ENCODE results near the gene GMDS.
"Not testable (repeated sequence)": the region's sequence is repeated elsewhere in the genome, so short reads cannot be mapped to it uniquely, and the experiment has no call there.

Gene GMDS

GRCh38 chr6:1697688-1698351 lies 547.6 kb downstream of the GMDS start:
- no peak for DNase-seq

DNA sequence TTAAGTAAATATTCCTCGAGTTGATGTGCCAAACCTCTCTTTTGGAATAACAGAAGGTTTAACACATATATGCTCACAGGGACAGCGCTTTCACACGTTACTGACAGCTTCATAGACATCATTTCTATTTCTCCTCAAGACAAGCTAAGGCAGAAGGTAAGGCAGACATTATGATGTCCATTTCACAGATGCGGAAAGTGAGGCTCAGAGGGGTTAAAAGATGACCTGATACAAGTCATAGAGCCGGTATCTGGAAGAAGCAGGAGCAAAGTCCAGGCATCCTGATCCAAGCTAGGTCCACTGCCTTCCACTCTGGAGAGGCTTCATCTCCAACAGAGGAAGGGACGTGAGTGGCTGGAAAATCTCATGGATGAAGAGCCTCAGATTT lies 548.9 kb downstream of the GMDS start:
- DNase-seq = no peak

GRCh38 chr6:1695546-1696462 lies 549.6 kb downstream of the GMDS start:
- DNase-seq = no peak

GRCh38 chr6:1691828-1692227 lies 553.6 kb downstream of the GMDS start:
- not testable (repeated sequence) for DNase-seq

- DNase-seq = not testable (repeated sequence)
Measured at GRCh38 chr6:1690656-1691055, 554.7 kb downstream of the GMDS start.

DNA sequence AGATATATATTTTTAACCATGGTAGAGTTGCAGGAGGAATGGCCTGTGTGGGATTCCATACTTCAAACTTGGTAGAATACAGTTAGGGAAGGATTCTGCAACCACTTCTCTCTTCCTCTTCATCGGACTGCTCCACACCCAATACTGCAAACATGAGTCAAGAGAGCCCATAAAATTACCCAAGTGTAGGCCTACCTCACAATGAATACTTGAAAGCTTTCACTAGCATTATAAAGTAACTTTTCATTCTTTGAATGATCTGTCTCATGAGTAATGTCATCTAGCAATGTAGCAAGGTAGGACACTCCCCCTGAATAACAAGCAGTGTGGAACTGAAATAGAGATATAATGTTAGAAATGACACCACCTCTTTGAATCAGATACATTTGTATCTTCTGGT lies 556.3 kb downstream of the GMDS start:
- DNase-seq = no peak

DNA sequence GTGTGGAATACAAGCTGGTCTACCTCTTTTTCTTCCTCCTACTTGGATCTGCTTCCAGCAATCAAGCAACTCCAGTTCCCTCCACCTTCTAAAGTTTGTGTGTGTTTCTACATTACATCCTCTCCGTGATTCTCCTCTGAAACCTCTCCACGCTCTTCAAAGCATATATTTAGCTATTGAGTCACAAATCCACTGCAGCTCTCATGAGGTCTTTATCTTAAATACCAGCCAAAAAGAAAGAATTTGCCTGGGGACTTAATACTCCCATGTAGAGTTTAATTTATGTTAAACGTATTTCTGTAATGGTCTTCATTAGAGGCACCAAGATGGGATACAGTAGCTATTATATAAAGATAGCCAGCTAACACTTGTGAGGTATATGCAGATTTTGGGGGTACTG lies 557.0 kb downstream of the GMDS start:
- DNase-seq = no peak

- DNase-seq = no peak
Measured at GRCh38 chr6:1687402-1687801, 558.0 kb downstream of the GMDS start.

DNA sequence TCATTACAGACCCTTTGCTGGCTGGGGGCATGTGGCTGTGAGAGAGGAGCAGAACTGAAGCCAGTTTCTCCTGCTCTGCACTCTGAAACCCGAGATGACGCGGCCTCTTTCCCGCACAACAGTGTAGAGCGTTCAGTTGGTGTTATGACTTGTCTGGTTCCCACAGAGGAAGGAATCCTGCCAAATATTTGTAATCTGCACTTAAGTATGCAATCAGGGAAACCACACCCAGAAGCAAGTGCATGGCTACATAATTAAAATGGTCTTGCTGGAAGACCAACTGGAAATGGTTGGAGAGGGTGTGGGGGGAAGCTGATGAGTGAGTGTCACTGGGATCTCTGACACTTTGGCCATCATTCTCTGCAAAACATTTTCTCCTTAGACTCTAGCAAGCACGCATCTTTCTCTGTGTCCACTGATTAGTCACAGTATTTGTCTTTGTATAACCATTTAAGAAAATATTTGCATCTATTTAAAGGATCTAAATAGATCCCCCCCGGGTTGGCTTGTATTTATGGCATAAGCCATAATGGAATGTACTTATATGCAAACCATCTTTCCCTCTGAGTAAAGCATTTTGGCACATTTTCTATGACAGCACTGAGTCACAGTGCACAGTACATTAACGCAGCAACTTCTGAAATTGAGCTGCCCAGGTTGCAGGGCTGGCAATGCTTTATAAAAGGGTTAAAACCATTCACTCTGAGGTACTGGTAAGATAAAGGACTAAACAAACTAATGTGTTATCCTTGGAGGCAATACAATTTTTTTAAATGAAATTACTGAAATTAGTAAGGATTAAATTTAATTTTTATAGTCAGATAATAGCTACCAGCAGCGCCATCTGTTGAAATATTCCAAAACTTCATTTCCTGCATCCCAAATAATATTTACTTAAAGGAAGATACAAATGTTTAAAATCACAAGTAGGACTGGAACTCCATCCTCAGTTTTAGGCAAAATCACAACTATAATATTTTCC lies 559.0 kb downstream of the GMDS start:
- DNase-seq = no peak

GRCh38 chr6:1679688-1680068 lies 565.7 kb downstream of the GMDS start:
- no peak for DNase-seq

GRCh38 chr6:1679031-1679687 lies 566.2 kb downstream of the GMDS start:
- DNase-seq = no peak

- no peak for DNase-seq
Measured at GRCh38 chr6:1678201-1678600, 567.2 kb downstream of the GMDS start.

GRCh38 chr6:1672379-1672778 lies 573.0 kb downstream of the GMDS start:
- no peak for DNase-seq

DNA sequence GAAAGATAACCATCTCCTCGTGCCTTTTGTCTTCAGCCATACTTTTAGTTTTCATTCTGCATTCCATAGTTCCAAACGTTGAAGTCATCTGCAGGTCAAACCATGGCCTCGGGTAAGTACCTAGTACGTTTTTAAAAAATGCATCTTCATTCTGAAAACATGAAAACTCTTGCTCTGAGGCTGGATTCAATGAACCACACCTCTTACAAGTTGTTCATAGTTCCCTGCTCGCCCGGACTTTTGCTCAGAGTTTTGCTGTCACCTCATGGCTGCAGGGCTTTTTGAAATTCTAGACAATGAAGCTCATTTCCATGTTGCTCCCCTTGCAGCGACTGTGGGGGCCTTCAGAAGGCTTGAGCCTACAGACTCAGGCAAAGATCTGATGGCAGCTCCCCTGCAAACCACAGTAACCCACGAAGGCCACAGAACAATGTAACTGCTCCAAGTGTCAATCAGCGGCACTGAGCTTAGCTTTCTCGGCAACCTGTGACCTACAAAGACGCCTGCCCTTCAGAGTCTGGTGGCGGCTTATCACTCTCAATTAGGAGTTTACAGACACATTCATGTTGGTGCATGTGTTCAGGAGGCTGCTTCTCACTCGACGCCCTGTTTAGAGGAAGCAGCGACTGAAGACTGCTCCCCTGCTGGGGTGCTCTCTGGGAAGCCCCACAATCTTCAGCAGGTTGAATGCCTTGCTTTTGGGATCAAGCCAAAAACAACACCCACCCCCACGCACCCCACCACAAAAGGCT lies 574.5 kb downstream of the GMDS start:
- DNase-seq = no peak

- DNase-seq = no peak
Measured at GRCh38 chr6:1669996-1670395, 575.4 kb downstream of the GMDS start.

DNA sequence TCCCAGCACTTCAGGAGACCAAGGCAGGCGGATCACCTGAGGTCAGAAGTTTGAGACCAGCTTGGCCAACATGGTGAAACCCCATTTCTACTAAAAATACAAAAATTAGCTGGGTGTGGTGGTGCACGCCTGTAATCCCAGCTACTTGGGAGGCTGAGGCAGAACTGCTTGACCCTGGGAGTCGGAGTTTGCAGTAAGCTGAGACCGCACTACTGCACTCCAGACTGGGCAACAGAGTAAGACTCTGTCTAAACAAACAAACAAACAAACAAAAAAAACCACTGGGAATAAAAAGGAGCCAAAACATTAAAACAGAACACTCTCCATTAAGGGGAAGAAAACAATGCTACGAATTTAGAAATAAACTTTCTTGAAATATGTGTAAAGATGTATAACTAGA lies 576.9 kb downstream of the GMDS start:
- DNase-seq = not testable (repeated sequence)

- no peak for DNase-seq
Measured at GRCh38 chr6:1667805-1668175, 577.6 kb downstream of the GMDS start.

DNA sequence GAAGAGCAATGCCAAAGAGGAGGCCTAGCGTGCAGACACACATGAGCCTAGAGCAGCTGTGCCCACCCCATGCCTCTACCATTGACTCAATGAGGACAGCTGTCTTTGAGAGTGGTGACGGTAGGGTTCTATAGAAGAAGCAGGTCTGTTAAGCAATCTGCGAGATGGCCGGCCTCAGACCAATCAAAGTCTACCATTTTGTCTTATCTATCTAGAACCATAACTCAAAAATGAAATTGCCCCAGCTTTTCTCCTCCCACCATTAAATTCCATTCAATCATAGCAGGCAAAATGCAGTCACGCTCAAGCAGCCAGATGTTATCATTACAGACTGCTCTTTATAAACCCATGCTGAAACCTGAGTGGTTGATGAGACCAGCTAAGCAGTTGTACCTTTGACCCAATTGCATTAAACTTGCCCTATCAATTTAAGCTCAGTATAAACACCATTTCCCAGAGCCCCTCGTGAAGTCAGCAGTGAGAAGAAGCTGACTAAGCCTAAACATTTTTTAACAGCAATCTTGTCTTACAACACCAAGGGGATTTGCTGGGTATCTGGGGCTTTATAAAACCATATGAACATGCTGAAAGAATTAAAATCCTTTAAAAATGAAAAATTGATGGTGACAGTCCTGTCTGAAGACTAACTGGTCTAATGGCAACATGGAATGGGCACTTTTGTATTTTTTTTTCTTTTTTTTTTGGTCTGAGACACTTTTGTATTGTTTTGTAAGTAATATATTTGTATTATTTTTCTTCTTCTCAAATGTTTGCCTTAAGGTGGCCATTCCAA lies 578.2 kb downstream of the GMDS start:
- DNase-seq = no peak

DNA sequence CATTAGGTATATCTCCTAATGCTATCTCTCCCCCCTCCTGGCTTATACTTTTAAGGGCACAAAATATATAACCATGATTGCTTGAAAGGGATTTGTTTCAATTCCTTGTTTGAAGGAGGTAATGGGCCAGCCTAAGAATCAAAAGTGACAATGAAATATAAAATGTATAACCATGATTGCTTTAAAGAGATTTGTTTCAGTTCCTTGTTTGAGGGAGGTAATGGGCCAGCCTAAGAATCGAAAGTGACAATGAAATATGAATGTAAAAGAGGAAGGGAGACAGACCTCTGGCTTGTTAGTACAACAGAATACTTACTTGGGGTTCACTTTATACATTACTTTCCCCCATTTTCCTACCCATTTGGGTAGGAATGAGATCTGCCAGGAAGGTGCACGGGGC lies 580.2 kb downstream of the GMDS start:
- DNase-seq = no peak

DNA sequence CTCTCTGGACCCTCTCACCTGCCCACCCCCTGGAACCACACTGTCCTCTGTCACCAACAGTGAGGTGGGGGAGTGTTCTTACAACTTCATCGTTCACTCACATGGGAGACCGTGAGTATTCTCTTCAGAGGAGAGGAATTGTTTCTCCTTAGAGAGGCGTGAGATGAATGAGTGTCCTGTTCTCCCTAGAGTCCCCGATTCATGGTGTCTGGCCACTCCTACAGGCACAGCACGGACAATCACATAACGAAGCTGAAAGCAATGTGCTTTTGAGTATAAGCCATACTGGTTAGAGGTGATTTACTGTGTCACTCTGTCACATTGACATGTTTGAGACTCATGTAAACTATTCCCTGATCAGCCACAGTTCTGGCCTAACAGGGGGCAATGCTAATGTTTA lies 581.1 kb downstream of the GMDS start:
- DNase-seq = no peak

DNA sequence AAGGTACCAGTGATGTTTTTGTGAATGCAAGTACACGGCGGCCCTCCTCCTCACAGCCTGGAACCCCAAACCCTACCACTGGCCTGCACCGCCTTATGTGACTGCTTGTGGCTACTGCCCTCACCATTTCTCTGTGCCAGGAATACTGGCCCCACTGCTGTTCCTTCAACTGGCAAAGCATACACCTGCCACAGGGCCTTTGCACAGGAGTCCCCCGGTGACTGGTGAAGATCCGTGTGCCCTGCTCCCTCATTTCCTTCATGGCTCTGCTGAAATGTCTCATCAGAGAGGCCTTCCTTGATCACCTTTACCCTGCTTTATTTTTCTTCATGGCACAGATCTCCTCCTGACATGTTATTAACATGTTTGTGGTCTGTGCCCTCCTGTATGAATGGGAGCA lies 581.9 kb downstream of the GMDS start:
- DNase-seq = no peak
